NCI-H2227 (cell line): ENCODE results near the gene AP3S2.
"Not testable (repeated sequence)": the region's sequence is repeated elsewhere in the genome, so short reads cannot be mapped to it uniquely, and the experiment has no call there.

ENCODE experiments used
- DNase-seq: peaks from one replicate; lab custom pipeline; 2025; ENCODE audit not compliant: unreplicated experiment; lab: John Stamatoyannopoulos, UW

The AP3S2 gene

DNA sequence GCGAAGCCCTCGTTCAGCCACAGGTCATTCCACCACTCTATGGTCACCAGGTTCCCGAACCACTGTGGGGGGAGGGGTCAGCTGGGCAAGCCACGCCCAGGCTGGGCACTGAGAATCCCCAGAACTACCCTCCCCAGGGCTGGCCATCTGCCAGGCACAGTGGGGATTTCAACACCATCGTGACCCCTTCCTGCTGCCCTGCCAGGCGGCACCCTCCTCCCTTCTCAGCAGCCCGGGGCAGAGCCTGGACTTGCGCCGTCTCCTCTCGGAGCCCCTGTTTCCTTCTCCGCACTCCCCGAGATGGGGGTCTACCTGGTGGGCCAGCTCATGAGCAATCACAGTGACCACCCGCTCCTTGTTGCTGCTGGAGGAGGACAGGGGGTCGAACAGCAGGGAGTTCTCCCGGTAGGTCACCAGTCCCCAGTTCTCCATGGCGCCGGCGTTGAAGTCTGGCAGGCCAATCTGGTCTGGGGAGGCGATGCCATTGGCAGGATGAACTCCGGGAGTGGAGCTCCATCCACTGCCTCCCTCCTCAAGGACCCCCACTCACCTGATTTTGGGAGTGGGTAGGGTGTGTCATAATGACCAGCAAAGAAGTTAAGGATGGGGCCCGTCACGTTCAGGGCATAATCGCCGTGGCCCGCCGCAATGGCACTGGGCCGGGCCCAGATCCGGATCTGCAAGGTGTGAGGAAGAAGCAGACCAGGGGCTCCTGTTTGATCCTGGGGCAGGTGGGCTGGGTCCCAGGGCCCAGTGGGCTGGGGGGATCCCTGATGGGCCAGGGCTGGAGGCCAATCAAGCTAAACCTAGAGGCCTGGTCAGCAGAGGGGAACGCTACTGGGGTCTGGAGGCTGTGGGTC is 89.6 kb downstream of the AP3S2 start:
- DNase-seq: no peak

DNA sequence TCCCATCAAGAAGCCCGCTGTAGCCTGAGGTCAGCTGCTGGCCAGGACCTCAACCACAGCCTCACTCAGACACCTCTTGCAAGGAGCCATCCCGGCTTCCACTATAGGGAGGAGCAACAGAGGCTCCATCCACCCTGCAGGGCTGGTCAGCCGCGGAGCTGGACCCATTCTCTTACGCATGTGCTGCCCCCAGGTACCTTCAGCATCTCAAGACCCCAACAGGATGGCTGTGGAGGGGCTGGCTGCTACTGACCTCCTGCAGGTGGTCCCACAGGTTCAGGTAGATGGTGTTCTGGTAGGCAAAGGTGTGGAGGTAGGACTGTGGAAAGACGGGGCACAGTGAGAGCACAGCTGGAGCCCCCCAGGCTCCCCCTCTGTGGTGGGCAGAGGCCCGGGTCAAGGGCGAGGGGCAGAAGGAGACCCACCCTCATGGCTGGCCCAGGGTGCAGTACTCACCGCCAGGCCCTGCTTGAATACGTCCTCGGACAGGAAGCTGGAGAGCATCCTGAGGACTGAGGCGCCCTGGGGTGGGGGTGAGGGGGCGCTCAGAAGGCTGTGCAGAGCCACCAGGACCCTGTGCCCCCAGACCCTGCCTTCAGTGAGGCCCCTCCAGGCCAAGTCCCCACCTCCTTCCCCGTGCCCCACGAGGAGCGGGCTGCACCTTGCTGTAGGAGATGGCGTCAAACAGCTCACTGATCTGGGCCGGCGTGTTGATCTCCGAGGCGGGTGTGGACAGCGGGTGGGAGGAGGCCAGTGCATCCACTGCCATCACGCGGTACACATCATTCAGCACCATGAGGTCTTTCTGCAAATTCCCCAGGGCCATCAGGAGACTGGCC is 90.6 kb downstream of the AP3S2 start:
- no peak for DNase-seq

DNA sequence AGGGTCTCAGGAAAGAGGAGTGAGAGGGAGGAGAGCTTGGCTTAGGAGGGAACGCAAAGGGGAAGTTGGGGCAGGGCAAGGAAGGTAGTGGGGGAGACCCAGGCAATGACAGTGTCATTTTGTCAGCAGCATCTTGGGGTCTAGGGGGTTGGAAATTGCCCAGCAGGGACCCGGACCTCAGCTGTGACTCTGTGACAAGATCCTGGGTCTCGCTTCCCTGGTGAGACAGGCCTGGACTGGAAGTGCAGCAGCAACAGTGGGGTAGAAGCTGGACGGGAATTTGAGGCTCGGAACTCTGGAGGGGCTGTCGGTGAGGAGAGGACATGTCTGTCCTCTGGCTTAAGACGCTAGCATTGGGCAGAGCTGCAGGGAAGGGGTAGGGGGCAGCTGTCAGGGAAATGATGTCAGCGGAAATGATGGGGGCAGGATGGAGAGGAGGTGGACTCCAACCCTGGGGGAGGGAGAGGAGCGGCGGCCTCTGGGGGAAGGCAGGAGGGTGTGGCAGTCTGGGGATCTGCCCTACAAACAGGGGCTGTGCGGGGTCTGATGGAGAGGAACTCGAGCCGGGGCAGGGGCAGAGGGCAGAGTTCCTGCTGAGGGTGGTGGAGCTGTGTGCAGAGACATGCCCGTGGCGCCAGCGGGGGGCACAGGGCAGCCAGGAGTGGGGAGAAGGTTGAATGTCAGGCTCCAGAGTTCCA is 91.4 kb downstream of the AP3S2 start:
- no peak for DNase-seq

DNA sequence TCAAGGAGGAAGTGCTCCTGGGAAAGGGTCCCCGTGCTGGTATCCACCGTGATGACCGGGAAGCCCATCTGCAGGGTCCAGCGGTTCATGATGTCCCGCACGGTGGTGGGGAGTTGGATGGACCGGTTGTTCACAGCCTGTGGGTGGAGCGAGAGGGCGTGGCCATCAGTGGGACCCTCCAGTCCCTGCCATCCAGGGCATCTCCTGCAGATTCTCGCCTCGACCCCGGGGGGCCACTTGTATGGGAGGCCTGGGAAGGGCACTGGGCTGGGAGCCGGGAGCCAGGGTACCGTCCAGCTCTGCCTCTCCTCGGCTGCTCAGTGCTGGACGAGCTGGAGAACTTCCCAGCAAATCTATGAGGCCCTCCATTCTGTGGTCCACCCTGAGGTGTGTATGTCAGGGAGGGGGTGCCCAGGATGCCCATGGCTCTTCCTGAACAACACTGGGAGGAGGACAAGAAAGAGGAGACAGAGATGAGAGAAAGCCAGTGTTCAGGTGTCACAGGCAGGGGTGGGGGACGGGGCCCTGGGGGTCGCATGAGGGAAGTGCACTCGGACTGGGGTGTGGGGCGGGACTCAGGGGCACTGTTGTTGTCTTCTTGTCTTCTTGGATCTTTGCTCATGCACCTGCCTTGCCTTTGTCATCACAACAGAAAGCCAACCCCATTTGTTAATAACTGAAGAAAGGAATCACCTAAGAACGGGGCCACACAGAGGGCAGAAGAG is 92.2 kb downstream of the AP3S2 start:
- no peak for DNase-seq

DNA sequence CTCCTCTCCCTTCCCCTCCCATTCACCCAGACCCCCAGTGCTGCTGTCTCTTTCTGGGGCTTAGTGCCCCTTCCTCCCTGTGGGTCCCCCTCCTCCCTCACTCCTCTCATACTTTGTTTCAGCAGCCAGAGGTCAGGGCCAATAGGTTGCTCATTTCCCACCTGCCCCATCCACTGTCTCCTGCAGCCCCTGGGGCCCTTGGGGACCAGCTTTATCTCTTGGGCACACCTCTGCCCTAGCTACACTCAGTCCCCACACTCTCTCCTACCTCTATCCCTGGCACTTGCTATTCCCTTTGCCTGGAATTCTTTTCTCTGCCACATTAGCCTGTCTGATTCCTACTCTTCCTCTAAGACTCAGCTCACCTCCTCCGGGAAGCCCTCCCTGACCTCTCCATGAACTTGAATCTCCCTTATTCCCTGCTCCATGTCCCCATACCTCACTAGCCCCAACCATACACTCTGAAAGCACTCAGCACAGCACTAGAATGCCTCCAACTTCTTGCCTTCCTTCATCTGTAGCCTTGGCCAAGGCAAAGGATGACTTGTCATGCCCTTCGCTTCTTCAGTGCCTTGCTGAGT is 93.8 kb downstream of the AP3S2 start:
- no peak for DNase-seq

DNA sequence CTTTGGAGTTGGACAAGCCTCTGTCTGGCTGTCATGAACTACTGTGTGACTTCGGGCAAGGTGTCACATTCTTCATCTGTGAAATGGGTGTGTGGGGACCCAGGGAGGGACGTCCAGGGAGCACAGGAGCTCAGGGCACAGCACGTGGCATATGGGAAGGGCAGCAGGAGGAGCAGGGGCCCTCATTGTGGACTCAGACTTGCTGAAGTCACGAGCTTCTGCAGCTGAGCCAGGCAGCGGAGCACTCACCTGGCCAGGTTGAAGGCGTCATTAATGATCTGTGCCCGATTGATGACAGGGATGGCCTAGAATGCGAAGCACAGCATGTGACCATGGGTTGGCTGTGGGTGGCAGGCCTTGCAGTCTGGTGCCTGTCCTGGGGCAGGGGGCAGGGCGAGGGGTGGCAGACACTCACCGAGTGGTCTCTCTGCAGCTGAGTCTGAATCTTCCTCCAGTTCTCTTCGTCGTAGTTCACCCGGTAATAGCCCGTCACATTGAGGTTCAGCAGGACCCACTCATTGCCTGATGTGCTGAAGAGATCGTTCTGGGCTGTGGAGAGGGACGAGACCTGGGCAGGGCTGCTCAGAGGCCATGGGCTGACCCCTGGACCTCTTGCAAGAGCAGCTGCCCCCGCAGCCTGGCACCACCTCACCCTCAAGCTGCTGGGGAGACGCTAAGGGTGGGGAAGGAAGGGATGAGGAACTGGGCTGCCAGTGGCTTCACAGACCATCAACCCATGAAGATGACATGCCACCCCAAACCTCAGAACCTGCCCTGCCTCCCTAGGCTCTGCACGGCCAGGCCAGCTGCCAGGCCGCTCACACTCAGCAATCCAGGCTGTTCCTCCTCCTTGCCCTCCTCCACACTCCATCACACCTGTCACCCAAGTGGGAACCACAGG is 94.5 kb downstream of the AP3S2 start:
- DNase-seq: no peak

DNA sequence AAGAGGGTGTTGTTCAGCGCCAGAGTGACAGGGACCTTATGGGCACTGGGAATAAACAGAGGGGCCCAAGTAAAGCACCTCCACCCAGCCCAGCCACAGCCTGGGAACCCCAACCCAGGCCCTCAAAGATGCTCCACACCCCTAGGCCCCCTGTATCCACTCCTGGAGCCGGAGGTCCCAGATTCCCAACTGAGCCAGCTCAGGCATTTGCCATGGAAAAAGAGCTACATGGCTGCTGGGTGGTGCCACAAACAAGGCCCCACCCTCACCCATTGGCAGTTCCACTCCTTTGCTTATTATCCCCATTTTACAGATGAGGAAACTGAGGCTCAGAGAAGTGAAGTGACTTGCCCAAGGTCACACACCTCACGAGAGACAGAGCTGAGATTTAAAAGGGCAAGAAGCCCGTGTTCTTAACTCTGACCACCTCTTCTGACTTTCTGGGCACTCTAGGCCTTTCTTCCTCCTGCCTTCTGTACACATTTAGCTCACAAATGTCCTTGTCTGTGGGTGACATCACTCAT is 96.1 kb downstream of the AP3S2 start:
- DNase-seq: no peak

DNA sequence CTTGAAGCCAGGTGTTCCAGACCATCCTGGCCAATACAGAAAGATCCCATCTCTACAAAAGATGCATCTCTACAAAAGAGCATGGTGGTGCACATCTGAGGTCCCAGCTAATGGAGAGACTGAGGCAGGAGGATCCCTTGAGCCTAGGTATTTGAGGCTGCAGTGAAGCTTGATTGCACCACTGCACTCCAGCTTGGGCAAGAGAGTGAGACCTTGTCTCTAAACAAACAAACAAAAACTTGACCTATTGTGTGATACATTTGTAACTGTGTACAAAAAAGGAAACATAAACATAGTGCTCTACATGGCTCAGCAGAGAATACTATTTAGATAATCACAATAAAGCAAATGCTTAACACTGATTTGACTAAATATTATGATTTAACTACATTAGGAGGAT is 97.8 kb downstream of the AP3S2 start:
- no peak for DNase-seq

DNA sequence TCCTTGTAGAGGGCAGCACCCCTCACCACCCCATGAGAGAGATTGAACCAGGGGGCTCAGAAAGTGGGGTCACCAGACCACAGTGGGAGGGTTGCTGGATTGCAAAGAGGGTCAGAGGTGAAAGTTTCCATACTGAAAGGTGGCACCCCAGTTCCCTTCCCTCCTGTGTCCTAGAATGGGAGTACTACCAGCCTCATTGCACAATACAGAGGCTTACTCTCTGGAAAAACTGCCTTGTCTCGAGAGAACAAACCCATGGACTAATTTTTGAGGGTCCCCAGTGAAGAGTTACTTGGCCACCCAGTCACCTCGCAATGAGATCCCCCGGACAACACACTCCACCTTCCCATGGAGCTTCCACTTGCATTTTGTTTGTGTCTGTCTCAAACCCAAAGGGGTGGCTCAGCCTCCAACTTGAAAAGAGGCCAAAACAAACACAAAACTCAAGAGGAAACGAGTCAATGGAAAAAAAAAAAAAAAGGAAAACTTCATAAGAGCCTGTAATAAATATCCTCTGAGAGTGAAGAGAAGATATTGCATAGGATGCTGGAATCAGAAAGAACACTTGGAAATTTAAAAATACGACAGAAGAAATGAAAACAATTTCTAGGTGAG is 99.1 kb downstream of the AP3S2 start:
- no peak for DNase-seq

DNA sequence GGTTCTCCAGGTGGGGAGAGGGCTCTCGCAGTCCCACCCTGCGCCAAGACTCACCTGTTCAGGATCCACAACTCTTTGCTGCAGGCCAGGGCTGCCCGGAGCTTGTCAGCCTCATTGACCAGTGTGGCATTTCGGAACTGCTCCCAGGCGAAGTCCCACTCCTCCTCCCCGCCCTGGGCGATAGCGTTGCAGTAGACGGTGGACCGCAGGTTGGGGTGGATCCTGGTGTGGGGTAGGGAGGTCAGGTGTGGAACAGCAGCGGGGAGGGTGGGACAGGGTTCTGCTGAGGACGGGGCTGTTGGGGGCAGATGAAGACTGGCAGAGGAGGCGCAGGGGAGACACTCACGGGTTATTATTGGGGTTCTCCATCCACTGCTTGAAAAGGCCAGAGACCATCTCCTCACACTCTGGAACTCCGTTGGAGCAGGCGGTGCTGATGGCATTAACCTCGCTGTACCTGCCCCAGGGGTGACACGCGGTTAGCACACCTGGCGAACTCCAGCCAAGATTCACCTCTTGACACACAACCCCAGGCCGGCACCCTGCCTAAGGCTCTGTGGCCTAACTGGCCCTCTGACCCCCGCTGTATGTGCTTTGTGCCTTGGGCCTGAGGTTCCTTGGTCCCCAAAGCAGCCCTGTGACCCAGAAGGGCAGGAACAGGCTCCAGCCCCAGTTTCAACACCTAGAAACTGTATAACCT is 101.5 kb downstream of the AP3S2 start:
- no peak for DNase-seq

DNA sequence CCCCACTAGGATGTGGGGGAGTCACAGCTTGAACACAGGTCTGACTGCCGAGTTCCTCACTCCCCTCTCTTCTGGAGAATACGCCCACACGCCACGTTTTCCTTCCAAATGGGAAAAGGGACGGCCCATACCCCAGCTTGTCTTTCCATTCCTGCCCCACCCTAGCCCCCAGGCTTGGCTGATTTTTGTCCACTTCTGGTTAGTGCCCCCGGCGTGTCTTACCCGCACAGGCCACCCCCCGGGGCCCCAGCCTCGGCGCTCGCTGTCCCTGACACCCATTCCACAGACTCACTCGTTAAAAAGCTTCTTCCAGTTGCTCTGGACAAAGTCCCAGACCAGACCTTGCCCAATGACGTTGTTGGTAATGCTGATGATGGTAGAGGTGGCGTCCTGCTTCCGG is 103.1 kb downstream of the AP3S2 start:
- DNase-seq: no peak

DNA sequence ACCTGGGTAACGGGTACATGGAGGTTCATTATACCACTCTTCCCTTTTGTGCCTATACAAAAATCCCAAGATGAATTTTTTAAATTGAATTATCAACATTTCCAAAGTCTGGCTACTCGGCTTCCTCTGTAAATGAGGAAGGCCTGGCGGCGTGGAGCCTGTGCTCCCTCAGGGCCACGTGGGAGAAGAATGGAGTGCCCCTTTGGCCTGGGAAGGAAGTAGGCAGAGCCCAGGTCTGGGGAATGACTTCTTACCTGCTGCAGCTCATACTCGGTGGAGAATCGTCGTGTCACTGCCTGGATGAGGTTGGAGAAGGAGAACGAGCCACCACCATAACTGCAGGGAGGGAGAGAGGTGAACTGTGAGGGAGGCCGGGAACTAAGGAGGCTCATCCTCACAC is 103.6 kb downstream of the AP3S2 start:
- DNase-seq: no peak

DNA sequence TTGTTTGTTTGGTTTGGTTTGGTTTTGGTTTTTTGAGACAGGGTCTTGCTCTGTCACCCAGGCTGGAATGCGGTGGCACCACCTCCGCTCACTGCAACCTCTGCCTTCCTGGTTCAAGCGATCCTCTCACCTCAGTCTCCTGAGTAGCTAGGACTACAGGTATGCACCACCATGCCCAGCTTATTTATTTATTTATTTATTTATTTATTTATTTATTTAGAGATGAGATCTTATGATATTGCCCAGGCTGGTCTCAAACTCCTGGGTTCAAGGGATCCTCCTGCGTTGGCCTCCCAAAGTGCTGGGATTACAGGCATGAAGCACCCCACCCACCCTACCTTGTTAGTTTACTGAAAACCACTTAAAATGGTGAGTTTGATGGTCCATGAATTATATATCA is 105.2 kb downstream of the AP3S2 start:
- DNase-seq: not testable (repeated sequence)

DNA sequence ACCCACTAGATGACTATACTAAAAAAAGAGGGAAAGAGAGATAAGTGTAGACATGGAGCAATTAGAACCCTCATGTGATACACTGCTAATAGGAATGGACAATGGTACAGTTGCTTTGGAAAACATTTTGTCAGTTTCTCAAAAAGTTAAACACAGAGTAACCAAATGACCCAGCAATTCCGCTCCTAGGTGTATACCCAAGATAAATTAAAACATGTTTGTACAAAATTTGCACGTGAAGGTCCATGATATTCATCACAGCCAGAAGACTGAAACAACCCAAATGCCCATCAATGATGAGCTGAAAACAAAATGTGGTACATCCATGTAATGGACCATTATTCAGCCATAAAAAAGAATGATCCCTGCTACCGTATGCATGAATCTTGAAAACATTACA is 105.8 kb downstream of the AP3S2 start:
- no peak for DNase-seq

DNA sequence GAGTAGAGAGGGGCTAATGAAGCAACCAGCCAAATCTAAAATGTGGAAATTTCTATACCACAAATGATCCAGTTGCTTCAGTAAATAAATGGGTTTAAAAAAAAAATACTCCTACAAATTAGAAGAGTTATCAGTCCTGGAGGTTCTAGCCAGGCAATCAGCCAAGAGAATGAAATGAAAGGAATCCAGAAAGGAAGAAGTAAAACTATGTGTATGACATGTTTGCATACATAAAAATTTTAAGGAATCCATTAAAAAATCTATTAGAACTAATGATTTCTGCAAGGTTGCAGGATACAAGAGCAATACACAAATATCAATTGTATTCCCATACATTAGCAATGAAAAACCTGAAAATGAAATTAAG is 108.0 kb downstream of the AP3S2 start:
- no peak for DNase-seq

DNA sequence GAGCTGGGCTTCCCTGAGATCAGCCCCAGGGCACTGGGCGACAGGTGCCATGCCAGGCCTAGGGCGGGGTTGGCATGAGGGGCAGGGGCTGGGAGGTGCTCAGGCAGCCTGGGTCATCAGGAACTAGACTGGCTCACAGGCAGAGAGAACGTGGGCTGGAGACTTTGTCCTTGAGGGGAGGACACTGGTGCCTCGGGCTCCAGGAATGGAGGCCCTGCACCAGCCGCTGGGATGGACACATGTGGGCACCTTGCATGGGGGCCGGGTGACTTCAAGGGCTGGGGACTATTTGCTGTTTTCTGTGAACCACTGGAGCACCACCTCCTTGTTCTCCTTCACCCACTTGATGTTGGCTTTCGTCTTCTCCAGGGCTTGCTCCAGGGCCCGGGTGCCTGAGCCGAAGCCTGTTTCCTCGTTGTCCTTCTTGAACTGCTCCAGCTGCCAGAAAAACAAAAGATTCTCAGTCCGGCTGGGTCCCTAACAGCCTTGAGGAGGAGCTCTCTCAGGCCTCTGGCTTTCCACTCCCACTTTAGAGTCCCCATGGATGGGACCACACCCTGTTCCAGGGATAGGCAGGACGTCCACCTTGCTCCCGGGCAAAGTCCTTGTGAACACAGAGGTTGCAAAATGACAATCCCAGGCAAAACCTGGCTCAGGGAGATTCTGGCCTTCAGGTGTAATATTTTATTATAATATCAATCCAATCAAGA is 108.6 kb downstream of the AP3S2 start:
- DNase-seq: no peak

DNA sequence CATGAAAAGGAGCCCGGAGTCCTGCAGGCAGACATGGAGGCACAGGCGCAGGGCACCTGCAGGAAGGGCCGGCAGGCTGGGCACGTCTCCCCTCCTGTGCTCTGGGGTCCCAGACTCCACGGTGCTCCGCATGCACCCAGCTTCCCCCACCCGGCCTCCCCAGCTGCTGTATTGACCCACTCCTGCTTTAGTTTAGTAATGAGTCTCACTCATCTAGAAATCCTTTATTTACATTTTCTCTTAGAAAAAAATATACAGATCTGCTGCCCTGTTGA is 109.2 kb downstream of the AP3S2 start:
- no peak for DNase-seq
